Liver (tissue), 9 donors: Measurements from ENCODE around the gene CHKA. TPM values are rescaled to one million over a fixed set of nuclear protein-coding genes. Genes with fewer than 3 reads are reported as not detected.
"Not testable (repeated sequence)": the region's sequence is repeated elsewhere in the genome, so short reads cannot be mapped to it uniquely, and the experiment has no call there.

Experiments
- DNase-seq: peaks from one replicate; pipeline ENCODE4 v3.0.0-alpha.2; 2017; ENCODE audit warnings: low spot score
- H3K27ac ChIP-seq, 2 donors: one replicate each; pipeline ENCODE4 v1.7.0; 2013; ENCODE audit warnings: inconsistent platforms in 2 of 2, low read length in 2 of 2, control low read depth in 1 of 2, low read depth in 1 of 2, mild to moderate bottlenecking in 1 of 2
- H3K27me3 ChIP-seq, 4 donors: one replicate each; pipeline versions ENCODE4 v1.6.1 to v1.7.0; 2013; ENCODE audit warnings: low read length in 3 of 4, inconsistent platforms in 1 of 4, mild to moderate bottlenecking in 1 of 4, moderate library complexity in 1 of 4; ENCODE audit not compliant: control insufficient read depth in 4 of 4, insufficient read depth in 4 of 4
- H3K36me3 ChIP-seq, 4 donors: one replicate each; pipeline versions ENCODE4 v1.6.1 to v1.7.0; 2013; ENCODE audit warnings: low read length in 3 of 4, mild to moderate bottlenecking in 3 of 4, low read depth in 1 of 4, moderate library complexity in 1 of 4; ENCODE audit not compliant: control insufficient read depth in 4 of 4, insufficient read depth in 3 of 4
- H3K4me1 ChIP-seq, 4 donors: one replicate each; pipeline versions ENCODE4 v1.6.1 to v1.7.0; 2013; ENCODE audit warnings: low read length in 3 of 4, mild to moderate bottlenecking in 3 of 4, moderate library complexity in 1 of 4; ENCODE audit not compliant: control insufficient read depth in 4 of 4, insufficient read depth in 4 of 4
- H3K4me3 ChIP-seq, 3 donors: one replicate each; pipeline versions ENCODE4 v1.6.1 to v1.7.0; 2013; ENCODE audit warnings: low read length in 3 of 3, control low read depth in 1 of 3, low read depth in 1 of 3, mild to moderate bottlenecking in 1 of 3
- H3K9ac ChIP-seq, 2 donors: one replicate each; pipeline ENCODE4 v1.7.0; 2013; ENCODE audit warnings: low read length in 2 of 2, mild to moderate bottlenecking in 2 of 2, moderate library complexity in 2 of 2, control low read depth in 1 of 2, low read depth in 1 of 2
- H3K9me3 ChIP-seq, 4 donors: one replicate each; pipeline versions ENCODE4 v1.6.1 to v1.7.0; 2013; ENCODE audit warnings: low read length in 3 of 4; ENCODE audit not compliant: control insufficient read depth in 4 of 4
- EGR1 ChIP-seq, 2 donors: IDR thresholded peaks; 2 replicates each; pipeline ENCODE4 v1.6.1; 2016 to 2018; ENCODE audit warnings: antibody characterized with exemption in 2 of 2, low read depth in 2 of 2
- FOXA1 ChIP-seq: IDR thresholded peaks from 2 replicates; pipeline ENCODE4 v1.6.1; 2016; ENCODE audit warnings: antibody characterized with exemption
- FOXA2 ChIP-seq: IDR thresholded peaks from 2 replicates; pipeline ENCODE4 v1.6.1; 2016; ENCODE audit warnings: antibody characterized with exemption
- GABPA ChIP-seq, 2 donors: IDR thresholded peaks in 1 of 2; conservative IDR thresholded peaks in 1 of 2; 2 replicates each; pipeline ENCODE4 v1.6.1; 2016; ENCODE audit warnings: antibody characterized with exemption in 2 of 2, mild to moderate bottlenecking in 1 of 2, moderate library complexity in 1 of 2
- HNF4A ChIP-seq, 2 donors: conservative IDR thresholded peaks; 2 replicates each; pipeline ENCODE4 v1.6.1; 2016; ENCODE audit warnings: antibody characterized with exemption in 2 of 2, mild to moderate bottlenecking in 2 of 2
- HNF4G ChIP-seq: IDR thresholded peaks from 2 replicates; pipeline ENCODE4 v1.6.1; 2016; ENCODE audit warnings: antibody characterized with exemption
- JUND ChIP-seq, 2 donors: IDR thresholded peaks; 2 replicates each; pipeline ENCODE4 v1.6.1; 2016; ENCODE audit warnings: antibody characterized with exemption in 2 of 2
- RAD21 ChIP-seq, 2 donors: IDR thresholded peaks; 2 replicates each; pipeline ENCODE4 v1.6.1; 2016; ENCODE audit warnings: antibody characterized with exemption in 2 of 2, mild to moderate bottlenecking in 2 of 2
- RXRA ChIP-seq, 2 donors: IDR thresholded peaks; 2 replicates each; pipeline ENCODE4 v1.6.1; 2017 to 2018; ENCODE audit warnings: antibody characterized with exemption in 2 of 2, mild to moderate bottlenecking in 1 of 2
- SP1 ChIP-seq: IDR thresholded peaks from 2 replicates; pipeline ENCODE4 v1.6.1; 2018; ENCODE audit warnings: antibody characterized with exemption, mild to moderate bottlenecking
- TAF1 ChIP-seq: conservative IDR thresholded peaks from 2 replicates; pipeline ENCODE4 v1.6.1; 2016; ENCODE audit warnings: antibody characterized with exemption, mild to moderate bottlenecking
- YY1 ChIP-seq: IDR thresholded peaks from 2 replicates; pipeline ENCODE4 v1.6.1; 2016; ENCODE audit warnings: antibody characterized with exemption, mild to moderate bottlenecking
- WGBS: extraction: QIAGEN DNeasy Blood & Tissue Kit; methylation state at CpG from one replicate; pipeline ENCODE4 v1.1.7; 2013; 5-methylcytosine and 5-hydroxymethylcytosine counted together
- polyA plus RNA-seq, 2 donors: library from polyadenylated mRNA; stranded (reverse) in 1 of 2; unstranded in 1 of 2; fragments of 200-250 nt in 1 of 2; fragments of >200 nt in 1 of 2; fragmentation: Nextera tagmentation in 1 of 2; extraction: Ambion mirVana in 1 of 2; gene quantifications; one replicate each; pipeline versions ENCODE4 v1.2.1 to v1.2.3, GENCODE V29; 2013 to 2015
- total RNA-seq, 2 donors: library from RNA; depleted of rRNA; stranded (reverse); fragments of >200 nt; gene quantifications; one replicate each; pipeline ENCODE4 v1.2.3, GENCODE V29; 2014
- TF ChIP-seq, protein P1 (sequence below): fragments of 150-350 bp; IDR thresholded peaks from 2 replicates; pipeline ENCODE4 v1.5.1; 2017; ENCODE audit warnings: improper control_type of control experiment, low read depth, low read length; ENCODE audit not compliant: missing input control
- TF ChIP-seq, protein P2 (sequence below): IDR thresholded peaks from 2 replicates; pipeline ENCODE4 v1.6.1; 2016; ENCODE audit warnings: antibody characterized with exemption
- TF ChIP-seq, protein P3 (sequence below): IDR thresholded peaks from 2 replicates; pipeline ENCODE4 v1.6.1; 2016; ENCODE audit warnings: antibody characterized with exemption, mild to moderate bottlenecking
- TF ChIP-seq, protein P4 (sequence below): IDR thresholded peaks from 2 replicates; pipeline ENCODE4 v1.6.1; 2016; ENCODE audit warnings: antibody characterized with exemption
- TF ChIP-seq, protein P5 (sequence below): IDR thresholded peaks from 2 replicates; pipeline ENCODE4 v1.6.1; 2016; ENCODE audit warnings: antibody characterized with exemption
- donor health status: healthy.
- donor health status: healthy.
- donor health status: healthy.
- donor health status: healthy.
- donor health status: healthy.

CHKA gene
- total and polyA plus RNA-seq, 4 donors: 11.4 to 41.9 (median 17.3) TPM

DNA sequence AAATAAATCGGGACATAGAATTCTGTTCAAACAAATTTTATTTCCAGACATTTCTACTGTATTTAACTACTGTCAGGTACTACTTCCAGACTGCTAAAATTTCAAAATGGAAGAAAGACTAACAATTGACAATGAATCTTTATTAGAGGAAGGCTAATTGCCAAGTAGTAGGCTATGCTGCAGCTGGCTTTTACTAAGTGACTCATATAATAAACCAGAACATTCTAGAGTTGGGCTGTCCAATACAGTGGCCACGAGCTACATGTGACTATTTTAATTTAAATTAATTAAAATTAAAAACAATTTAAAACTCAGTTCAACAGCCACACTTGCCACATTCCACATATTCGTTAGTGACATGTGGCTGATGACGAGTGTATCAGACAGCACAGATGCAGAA, 27.6 kb downstream of the CHKA start:
- Histone ChIP-seq H3K36me3 (peaks cover 0 to 1% (median 0%) of the 10 kb centered on the region in 4 donors), H3K27me3 (no peaks in the 10 kb centered on the region), H3K9me3 (no peaks in the 10 kb centered on the region), H3K4me1 (peaks cover under 1 to 11% (median 2%) of the 10 kb centered on the region in 4 donors), H3K27ac (no peak overlapping the region), H3K4me3 (no peak overlapping the region), H3K9ac (no peak overlapping the region)
- TF ChIP-seq JUND (IDR thresholded peaks at IDR 0.05) (no peak), EGR1 (IDR thresholded peaks at IDR 0.05; ENCODE audit: low read depth in 2 of 2) (no peak), FOXA1 (no peak), HNF4G (no peak), FOXA2 (no peak), RAD21 (IDR thresholded peaks at IDR 0.05) (no peak), GABPA (IDR thresholded peaks at IDR 0.05 in 1 of 2, conservative IDR thresholded peaks at IDR 0.05 in 1 of 2) (no peak), SP1 (no peak), RXRA (IDR thresholded peaks at IDR 0.05) (no peak), YY1 (no peak), HNF4A (conservative IDR thresholded peaks at IDR 0.05) (no peak), TAF1 (no peak)
- TF ChIP-seq, protein P1, sequence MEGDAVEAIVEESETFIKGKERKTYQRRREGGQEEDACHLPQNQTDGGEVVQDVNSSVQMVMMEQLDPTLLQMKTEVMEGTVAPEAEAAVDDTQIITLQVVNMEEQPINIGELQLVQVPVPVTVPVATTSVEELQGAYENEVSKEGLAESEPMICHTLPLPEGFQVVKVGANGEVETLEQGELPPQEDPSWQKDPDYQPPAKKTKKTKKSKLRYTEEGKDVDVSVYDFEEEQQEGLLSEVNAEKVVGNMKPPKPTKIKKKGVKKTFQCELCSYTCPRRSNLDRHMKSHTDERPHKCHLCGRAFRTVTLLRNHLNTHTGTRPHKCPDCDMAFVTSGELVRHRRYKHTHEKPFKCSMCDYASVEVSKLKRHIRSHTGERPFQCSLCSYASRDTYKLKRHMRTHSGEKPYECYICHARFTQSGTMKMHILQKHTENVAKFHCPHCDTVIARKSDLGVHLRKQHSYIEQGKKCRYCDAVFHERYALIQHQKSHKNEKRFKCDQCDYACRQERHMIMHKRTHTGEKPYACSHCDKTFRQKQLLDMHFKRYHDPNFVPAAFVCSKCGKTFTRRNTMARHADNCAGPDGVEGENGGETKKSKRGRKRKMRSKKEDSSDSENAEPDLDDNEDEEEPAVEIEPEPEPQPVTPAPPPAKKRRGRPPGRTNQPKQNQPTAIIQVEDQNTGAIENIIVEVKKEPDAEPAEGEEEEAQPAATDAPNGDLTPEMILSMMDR: no peak
- TF ChIP-seq, protein P2, sequence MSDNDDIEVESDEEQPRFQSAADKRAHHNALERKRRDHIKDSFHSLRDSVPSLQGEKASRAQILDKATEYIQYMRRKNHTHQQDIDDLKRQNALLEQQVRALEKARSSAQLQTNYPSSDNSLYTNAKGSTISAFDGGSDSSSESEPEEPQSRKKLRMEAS: no peak
- TF ChIP-seq, protein P3, sequence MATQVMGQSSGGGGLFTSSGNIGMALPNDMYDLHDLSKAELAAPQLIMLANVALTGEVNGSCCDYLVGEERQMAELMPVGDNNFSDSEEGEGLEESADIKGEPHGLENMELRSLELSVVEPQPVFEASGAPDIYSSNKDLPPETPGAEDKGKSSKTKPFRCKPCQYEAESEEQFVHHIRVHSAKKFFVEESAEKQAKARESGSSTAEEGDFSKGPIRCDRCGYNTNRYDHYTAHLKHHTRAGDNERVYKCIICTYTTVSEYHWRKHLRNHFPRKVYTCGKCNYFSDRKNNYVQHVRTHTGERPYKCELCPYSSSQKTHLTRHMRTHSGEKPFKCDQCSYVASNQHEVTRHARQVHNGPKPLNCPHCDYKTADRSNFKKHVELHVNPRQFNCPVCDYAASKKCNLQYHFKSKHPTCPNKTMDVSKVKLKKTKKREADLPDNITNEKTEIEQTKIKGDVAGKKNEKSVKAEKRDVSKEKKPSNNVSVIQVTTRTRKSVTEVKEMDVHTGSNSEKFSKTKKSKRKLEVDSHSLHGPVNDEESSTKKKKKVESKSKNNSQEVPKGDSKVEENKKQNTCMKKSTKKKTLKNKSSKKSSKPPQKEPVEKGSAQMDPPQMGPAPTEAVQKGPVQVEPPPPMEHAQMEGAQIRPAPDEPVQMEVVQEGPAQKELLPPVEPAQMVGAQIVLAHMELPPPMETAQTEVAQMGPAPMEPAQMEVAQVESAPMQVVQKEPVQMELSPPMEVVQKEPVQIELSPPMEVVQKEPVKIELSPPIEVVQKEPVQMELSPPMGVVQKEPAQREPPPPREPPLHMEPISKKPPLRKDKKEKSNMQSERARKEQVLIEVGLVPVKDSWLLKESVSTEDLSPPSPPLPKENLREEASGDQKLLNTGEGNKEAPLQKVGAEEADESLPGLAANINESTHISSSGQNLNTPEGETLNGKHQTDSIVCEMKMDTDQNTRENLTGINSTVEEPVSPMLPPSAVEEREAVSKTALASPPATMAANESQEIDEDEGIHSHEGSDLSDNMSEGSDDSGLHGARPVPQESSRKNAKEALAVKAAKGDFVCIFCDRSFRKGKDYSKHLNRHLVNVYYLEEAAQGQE: no peak
- TF ChIP-seq, protein P4, sequence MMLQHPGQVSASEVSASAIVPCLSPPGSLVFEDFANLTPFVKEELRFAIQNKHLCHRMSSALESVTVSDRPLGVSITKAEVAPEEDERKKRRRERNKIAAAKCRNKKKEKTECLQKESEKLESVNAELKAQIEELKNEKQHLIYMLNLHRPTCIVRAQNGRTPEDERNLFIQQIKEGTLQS: no peak
- TF ChIP-seq, protein P5, sequence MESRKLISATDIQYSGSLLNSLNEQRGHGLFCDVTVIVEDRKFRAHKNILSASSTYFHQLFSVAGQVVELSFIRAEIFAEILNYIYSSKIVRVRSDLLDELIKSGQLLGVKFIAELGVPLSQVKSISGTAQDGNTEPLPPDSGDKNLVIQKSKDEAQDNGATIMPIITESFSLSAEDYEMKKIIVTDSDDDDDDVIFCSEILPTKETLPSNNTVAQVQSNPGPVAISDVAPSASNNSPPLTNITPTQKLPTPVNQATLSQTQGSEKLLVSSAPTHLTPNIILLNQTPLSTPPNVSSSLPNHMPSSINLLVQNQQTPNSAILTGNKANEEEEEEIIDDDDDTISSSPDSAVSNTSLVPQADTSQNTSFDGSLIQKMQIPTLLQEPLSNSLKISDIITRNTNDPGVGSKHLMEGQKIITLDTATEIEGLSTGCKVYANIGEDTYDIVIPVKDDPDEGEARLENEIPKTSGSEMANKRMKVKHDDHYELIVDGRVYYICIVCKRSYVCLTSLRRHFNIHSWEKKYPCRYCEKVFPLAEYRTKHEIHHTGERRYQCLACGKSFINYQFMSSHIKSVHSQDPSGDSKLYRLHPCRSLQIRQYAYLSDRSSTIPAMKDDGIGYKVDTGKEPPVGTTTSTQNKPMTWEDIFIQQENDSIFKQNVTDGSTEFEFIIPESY: no peak
- no peak for DNase-seq
- WGBS: 95% methylated on average over 4 of the region's 4 CpGs

DNA sequence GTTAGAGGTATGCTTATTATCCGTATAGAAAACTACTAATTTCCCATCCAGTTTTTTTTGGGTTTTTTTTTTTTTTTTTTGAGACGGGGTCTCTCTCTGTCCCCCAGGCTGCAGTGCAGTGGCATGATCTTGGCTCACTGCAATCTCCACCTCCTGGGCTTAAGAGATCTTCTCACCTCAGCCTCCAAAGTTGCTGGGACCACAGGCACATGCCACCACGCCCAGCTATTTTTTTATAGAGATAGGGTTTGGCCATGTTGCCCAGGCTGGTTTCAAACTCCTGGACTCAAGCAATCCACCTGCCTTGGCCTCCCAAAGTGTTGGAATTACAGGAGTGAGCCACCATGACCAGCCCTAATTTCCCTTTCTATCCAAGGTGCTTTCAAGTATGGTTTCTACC, 28.2 kb downstream of the CHKA start:
- not testable (repeated sequence) for H3K27ac ChIP-seq, H3K36me3 ChIP-seq, H3K9me3 ChIP-seq, H3K9ac ChIP-seq, DNase-seq, H3K4me1 ChIP-seq, H3K27me3 ChIP-seq, H3K4me3 ChIP-seq
- whole genome bisulfite sequencing: 98% methylated on average over 3 of the region's 3 CpGs
